MM.1S (cell line): ENCODE measurements around the gene TEX2.

Experiments used
- CTCF ChIP-seq: fragments of 300-600 bp; sonication (generic); IDR thresholded peaks from 2 replicates; pipeline ENCODE4 v1.5.1; 2016; ENCODE audit warnings: antibody characterized with exemption, low read length, mixed read lengths
- EZH2 ChIP-seq: fragments of 300-600 bp; sonication (generic); optimal IDR thresholded peaks from 2 replicates; pipeline ENCODE3; 2017; ENCODE audit warnings: low read depth, mild to moderate bottlenecking, antibody characterized with exemption, low read length, mixed read lengths
- EZH2phosphoT487 ChIP-seq: fragments of 300-600 bp; sonication (generic); IDR thresholded peaks from 2 replicates; pipeline ENCODE4 v1.6.1; 2018; ENCODE audit warnings: antibody characterized with exemption, low read length

DNA sequence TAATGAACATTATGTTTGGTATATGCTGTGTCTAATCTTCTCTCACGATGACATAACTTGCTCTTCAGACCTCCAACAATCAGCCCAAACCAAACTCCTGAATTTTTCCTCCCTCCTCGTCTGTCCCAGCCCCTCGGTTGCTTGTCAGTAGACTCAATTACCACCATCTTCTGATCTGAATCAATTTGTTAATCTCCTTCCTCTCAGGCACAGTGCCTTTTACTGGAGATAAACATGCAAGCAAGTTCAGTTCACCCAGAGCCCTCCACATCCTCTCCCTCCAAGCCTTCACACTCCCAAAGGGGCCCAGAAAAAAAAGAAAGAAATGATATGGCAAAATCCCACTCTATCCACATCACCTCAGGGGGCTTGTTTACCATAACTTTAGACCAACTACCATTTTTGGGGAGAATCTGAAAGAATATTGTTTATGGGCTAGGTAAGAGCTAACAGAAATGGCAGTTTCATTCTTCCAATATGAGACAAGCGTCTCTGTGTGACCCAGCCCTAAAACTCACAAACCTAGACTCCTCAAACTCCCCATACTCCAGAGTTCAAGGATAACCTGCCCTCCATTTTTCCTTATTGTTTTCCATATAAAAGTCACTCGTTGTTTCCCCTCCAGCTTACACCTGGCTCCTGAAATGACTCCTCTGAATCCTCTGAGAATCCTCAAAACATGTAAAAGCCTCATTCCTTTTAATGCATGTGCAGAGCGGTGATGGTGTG, 1.5 kb downstream of the TEX2 start:
- TF ChIP-seq CTCF (no peak), EZH2 (no peak), EZH2phosphoT487 (no peak)
